BJ (cell line): ENCODE data around the gene BLOC1S1. TPM values are rescaled to one million over a fixed set of nuclear protein-coding genes. Genes with fewer than 3 reads are reported as not detected.

Source experiments
- CTCF ChIA-PET: fragments of 350-600 bp; formaldehyde crosslinking; extraction: SDS; loops from one replicate; lab custom pipeline; 2021; ENCODE audit warnings: antibody characterized with exemption, inconsistent platforms; lab: Yijun Ruan, JAX
- POLR2A ChIA-PET: fragments of 300-600 bp; sonication (Branson Sonifier 250); formaldehyde crosslinking; extraction: SDS; loops from one replicate; lab custom pipeline; 2021; ENCODE audit warnings: antibody characterized with exemption; lab: Charles Lee
- DNase-seq: peaks from one replicate; pipeline ENCODE4 v3.0.0-alpha.2; 2011; ENCODE audit warnings: low read depth
- H3K27me3 ChIP-seq: 2 replicates; pipeline ENCODE4 v1.6.0; 2011; ENCODE audit warnings: low read length; ENCODE audit not compliant: control insufficient read depth, insufficient read depth
- H3K36me3 ChIP-seq: 2 replicates; pipeline ENCODE4 v1.5.1; 2011; ENCODE audit warnings: low read length; ENCODE audit not compliant: control insufficient read depth, insufficient read depth
- H3K4me3 ChIP-seq: 2 replicates; pipeline ENCODE4 v1.5.1; 2011; ENCODE audit warnings: low read depth, mild to moderate bottlenecking, control low read depth, low read length
- CTCF ChIP-seq: IDR thresholded peaks from 2 replicates; pipeline ENCODE4 v1.5.1; 2011; ENCODE audit warnings: low read depth, mild to moderate bottlenecking, control low read depth, inconsistent platforms, low read length, moderate library complexity; ENCODE audit not compliant: insufficient read depth
- polyA plus RNA-seq: library from polyadenylated mRNA; depleted of rRNA; stranded (reverse); fragments of >200 nt; gene quantifications from 2 replicates; pipeline ENCODE4 v1.2.3, GENCODE V29; 2011

BLOC1S1 gene
- polyA plus RNA-seq, 1 experiment, result 172 TPM

GRCh38 chr12:55713721-55714120 is 2.1 kb upstream of the BLOC1S1 start:
- ChIA-PET CTCF (interaction anchor here (1.2 kb wide), 1 partner anchor 32 kb away, joined by 3 read pairs; a partner anchor contains a TSS), POLR2A (interaction anchor here (0.7 kb wide), 1 partner anchor 11 kb away, joined by 3 read pairs; no protein-coding TSS in a partner anchor)
- TF ChIP-seq CTCF, result no peak
- Histone ChIP-seq H3K27me3 (0 out of 2 replicates have a peak, but pooled peaks cover 2% of the 10 kb centered on the region), H3K36me3 (no peaks in the 10 kb centered on the region), H3K4me3 (no peak overlapping the region)
- DNase-seq, result no peak

GRCh38 chr12:55715169-55715764 is 579 bp upstream of the BLOC1S1 start:
- ChIA-PET CTCF (interaction anchor here (0.6 to 1.7 kb wide), 4 partner anchors 9 to 1923 kb away, joined by 3 to 4 read pairs (median 3); a partner anchor contains a TSS), POLR2A (interaction anchor here (0.7 kb wide), 1 partner anchor 14 kb away, joined by 4 read pairs; no protein-coding TSS in a partner anchor)
- no peak for TF ChIP-seq CTCF

GRCh38 chr12:55716582-55716957 is 724 bp downstream of the BLOC1S1 start:
- no peak for DNase-seq
- ChIA-PET CTCF (interaction anchor here (0.7 to 3.3 kb wide), 5 partner anchors 10 to 197 kb away, joined by 3 to 13 read pairs (median 4); a partner anchor contains a TSS), POLR2A (no interaction called here)
- no peaks in the 10 kb centered on the region for H3K36me3 ChIP-seq
- peak overlapping the region; percentile 74 for H3K4me3 ChIP-seq
- TF ChIP-seq CTCF, result no peak
- H3K27me3 ChIP-seq, result no peaks in the 10 kb centered on the region

More at GRCh38 chr12:55715169-55715764, 579 bp upstream of the BLOC1S1 start:
- no peaks in the 10 kb centered on the region for H3K27me3 ChIP-seq
- DNase-seq, result no peak
- no peaks in the 10 kb centered on the region for H3K36me3 ChIP-seq
- peak overlapping the region; percentile 74; the same call in 1 of the 2 replicates for H3K4me3 ChIP-seq

- Histone ChIP-seq H3K4me3 (peak overlapping the region; percentile 74), H3K36me3 (no peaks in the 10 kb centered on the region), H3K27me3 (no peaks in the 10 kb centered on the region)
- TF ChIP-seq CTCF, result no peak
- POLR2A ChIA-PET, result no interaction called here
- no peak for DNase-seq
- CTCF ChIA-PET, result interaction anchor here (0.7 to 3.3 kb wide), 5 partner anchors 11 to 196 kb away, joined by 3 to 13 read pairs (median 4); a partner anchor contains a TSS
These were observed 1.5 kb downstream of the BLOC1S1 start for GRCh38 chr12:55717011-55718007.
